ENCODE data around the gene ATF7.
"Not testable (repeated sequence)": the region's sequence is repeated elsewhere in the genome, so short reads cannot be mapped to it uniquely, and the experiment has no call there.

Gene ATF7

DNA sequence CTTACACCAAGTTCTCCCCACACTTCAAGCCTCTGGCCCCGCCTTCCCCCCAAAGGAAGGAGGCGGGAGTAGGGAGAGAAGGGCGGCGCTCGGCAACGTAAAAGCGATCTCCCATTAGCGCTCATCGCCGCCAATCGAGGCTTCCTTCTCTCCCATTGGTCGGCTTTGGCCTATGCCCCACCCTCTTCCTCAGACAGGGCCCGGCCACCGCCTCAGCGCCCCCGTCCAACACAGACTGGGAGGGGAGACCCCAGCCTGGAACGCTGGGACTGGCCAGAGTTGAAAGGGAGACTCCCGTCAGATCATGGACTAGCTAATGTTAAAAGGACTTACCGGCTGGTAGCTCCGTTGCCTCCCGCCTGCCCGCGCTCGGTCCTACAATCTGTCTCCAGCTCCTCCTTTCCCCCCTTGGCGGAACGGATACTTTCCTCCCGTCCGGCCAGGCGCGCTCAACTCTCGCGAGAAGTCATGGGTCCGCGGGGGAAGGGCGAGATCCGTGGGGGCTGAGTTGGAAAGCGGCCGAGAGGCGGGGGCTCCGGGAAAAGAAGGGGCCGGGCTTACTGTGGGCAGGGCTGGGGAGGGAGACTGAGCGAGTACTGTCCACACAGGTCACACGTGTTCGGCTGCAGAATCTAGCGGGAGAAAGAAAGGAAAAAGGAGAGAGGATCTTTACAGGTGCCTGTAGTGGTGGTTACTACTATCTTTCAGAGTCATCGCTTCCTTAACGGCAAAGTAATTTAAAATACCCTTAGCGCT, at the start of gene ATF7:
TSS of gene ATF7 (minus strand) at position 437 of the 756 bp plus-strand sequence. CDS start 25,382 bp downstream, outside the sequence.
- DNase-seq = peak; percentile 94 to 98

DNA sequence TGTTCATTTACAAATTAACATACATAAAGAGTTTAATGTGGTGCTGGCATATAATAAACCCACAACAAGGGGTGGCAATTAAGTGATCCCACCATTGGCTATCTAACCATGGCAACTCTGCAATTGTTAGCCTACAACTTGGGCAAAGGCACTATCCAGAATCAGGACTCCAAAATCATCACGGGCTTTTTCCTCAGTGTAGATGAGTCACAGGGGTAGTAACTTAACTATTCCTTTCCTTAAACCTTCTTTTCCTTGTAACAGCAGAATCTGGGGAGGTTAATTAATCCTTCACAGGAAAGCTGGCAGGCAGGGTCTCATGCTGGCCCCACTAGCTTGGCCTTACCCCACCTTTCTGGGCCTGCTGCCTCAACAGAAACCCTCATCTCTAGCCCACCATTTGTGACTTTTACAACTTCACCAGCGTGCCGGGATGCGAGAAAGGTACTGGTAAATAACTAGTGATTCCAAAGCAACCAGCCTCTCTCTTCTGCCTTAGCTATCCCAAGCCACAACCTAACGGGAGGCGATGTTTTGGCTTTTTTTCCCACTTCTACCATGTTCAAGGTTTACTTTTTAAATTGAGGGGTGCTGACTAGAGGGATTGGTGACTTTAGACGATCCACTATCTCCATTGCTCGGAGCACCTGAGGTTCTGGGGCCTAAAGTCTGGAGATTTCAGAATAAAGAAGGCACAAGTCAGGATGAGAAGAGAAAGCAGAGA, 49.0 kb upstream of the ATF7 start:
- no peak for DNase-seq

DNA sequence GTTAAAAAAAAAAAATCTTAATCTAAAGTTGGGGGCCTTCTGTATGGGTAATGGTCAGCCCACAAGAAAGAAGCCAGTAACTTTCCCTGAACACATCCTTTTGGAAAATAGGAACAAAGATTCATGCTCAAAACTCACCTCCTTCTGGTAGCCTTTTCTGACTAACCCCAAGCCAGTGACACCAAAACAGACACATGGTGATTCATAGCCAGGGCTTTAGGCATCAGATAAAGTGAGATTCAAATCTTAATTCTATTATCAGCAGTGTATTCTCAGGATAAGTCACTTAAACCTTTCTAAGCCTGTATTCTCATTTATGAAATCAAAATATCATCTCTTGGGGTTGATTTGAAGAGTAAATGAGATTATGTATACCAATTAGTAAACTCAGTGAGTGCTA, 44.8 kb upstream of the ATF7 start:
- DNase-seq = no peak

DNA sequence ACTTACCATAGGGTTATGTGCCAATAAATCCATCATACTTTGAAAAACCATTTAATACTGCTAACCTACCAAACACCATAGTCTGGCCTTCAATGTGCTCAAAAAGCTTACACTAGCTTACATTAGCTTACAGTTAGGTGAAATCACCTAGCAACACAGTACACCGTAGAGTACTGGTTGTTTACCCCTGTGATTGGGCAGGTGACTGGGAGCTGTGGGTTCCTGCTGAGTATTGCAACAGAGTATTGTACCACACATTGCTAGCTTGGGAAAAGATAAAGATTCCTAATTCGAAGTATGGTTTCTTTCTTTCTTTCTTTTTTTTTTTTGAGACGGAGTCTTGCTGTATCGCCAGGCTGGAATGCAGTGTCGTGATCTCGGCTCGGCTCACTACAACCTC, 44.1 kb upstream of the ATF7 start:
- no peak for DNase-seq

DNA sequence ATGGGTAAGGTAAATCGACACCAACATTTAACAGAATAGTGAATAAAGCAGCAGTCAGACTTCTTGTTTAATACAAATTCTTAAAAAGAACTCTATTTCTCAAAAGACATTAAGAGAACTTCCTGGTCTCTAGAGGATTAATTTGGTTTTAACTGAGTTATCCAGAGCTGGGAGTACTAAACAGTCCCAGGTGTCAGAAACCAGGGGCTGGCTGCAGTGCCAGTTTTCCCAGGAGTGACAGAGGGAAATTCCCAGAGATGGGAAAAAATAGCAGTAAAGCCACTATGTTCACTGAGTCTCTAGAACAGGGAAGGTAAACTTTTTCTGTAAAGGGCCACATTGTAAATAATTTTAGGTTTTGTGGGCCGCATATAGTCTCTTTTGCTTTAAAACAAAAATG, 40.9 kb upstream of the ATF7 start:
- DNase-seq = no peak

DNA sequence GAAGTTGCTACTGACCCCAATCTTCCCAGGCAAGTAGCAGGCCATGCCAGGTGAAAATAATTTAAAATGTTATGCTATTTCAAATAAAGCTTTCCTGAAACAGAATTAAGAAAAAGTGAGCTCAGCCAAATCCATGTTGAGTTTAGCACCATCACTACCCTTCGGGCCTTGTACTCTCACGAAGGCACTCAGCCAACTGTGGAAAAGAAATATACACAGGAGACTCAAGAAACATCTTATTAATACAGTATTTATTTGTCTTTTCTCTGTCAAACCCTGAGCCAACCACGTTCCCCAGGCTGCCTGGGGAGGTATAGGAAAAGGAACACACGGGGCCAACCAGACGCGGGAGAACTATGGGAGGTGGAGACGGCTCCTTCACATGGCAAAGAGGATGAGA, 38.8 kb upstream of the ATF7 start:
- no peak for DNase-seq

DNA sequence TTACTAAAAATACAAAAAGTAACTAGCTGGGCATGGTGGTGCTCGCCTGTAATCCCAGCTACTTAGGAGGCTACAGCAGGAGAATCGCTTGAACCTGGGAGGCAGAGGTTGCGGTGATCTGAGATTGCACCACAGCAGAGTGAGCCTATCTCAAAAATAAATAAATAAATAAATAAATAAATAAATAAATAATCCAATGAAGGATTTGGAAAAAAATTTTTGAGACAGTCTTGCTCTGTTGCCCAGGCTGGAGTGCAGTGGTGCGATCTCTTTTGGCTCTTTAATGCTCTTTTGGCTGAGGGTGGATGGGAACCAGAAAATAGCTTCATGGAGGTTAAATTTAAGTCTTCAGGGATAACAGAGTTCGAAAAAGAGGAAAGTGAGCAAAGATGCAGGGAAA, 38.0 kb upstream of the ATF7 start:
- no peak for DNase-seq

DNA sequence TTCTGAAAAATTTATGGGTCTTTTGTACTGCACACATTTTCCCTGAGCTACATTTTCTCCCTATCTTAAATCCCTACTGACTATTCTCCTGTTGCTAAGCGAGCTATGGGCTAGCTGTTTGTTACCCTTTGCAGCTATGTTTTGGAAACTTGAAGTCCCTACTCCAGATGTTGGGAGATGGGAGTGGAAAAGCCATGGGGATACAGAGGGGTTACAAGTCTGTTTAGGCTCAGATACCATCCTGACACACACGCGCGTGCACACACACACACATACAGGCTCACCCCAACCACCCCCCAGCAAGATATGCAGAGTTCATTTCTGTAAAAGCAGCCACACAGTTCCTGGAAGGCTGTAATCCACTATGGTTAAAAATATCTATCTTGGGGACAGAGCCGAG, 33.9 kb upstream of the ATF7 start:
- DNase-seq = no peak

DNA sequence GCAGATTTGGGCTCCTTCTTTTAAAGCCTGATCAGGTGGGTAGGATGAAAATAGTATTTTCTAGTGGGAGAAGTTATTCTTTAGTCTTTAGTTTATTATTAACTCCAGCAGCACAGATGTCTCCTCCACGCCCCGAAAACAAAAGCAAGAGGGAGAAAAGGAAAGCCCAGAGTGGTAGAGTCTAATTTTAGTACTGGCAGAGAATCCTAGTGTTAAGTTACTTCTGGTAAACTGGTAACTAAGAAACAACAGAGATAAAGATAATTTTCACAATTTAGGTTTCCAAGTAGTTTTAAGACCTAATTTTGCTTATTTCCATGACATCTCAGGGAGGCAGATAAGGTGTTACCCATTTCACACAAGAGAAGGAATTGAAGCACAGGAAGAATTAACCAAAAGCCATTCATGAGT, 33.4 kb upstream of the ATF7 start:
- no peak for DNase-seq

DNA sequence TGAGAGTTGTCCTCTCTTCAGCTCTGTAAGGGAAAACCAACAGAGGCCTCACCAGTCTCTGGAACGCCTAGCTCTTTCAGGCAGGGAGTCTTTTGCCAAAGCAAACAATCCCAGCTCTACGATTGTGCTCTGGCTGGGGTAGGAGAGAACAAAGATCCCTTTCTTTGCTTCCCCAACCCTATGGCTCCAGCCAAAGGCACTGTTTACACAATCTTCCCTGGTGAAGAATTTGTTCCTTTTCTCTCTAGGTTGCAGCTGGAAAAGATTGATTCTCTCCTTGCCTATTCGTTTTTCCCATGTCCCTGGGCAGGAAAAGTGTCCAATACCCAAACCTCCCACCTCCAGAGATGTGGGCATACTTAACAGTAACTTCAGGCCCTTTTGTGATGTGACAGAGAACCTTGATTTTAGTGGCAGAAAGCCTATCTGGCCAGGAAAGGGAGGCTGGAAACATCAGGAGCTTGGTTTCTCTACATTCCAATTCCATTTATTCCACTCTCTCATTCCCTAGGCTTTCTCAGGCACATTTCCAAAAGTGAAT, 32.9 kb upstream of the ATF7 start:
- no peak for DNase-seq

DNA sequence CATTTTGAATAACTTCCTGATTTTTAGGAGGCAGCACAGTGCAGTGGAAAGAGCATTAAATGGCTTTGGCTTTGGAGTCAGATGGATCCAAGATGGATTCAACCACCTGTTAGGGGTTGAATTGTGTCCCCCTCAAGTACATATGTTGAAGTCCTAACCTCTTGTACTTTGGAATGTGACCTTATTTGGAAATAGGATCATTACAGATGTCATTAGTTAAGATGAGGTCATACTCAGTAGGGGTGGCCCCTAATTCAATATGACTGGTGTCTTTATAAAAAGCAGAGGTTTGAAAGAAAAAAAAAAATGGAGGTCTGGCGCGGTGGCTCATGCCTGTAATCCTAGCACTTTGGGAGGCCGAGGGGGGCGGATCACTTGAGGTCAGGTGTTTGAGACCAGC, 30.9 kb upstream of the ATF7 start:
- no peak for DNase-seq

DNA sequence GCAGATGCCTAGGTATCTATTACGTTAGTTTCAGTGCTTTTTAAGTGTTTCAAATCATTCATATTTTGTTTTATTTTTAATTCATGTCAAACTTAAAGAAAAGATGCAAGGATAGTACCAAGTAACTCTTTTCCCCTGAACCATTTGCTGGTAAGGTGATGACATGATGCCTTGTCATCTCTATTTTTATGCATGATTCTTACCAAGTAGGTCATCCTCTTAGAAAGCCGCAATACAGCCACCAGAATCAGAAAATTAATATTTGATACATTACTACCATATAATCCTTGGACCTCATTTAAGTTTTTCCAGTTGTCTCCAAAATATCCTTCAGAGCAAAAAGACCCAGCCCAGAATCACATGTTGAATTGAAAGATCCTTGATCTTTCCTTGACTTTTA, 27.4 kb upstream of the ATF7 start:
- no peak for DNase-seq

DNA sequence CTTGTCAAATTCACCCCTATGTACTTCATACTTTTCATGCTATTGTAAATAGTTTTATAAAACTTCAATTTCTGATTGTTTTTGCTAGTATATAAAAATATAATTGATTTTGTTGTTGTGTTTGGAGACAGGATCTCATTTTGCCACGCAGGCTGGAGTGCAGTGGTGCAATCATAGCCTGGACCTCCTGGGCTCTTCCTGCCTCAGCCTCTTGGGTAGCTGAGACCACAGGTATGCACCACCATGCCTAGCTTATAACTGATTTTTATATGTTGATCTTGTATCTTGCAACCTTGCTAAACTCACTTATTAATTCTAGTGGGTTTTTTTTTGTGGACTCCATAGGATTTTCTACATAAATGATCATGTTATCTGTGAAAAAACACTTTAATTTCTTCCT, 26.2 kb upstream of the ATF7 start:
- no peak for DNase-seq

DNA sequence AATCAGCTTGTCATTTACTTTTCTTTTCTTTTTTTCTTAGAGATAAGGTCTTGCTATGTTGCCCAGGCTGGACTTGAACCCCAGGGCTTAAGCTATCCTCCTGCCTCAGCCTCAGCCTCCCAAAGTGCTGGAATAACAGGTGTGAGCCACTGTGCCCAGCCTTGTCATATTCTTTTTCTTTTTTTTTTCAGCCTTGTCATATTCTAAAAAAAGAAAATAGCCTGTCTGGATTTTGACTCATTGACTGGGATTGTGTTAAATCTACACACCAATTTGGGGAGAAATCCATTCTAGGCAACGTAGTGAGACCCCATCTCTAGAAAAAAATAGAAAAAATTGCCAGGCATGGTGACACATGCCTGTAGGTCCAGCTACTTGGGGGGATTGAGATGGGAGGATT, 25.6 kb upstream of the ATF7 start:
- no peak for DNase-seq

DNA sequence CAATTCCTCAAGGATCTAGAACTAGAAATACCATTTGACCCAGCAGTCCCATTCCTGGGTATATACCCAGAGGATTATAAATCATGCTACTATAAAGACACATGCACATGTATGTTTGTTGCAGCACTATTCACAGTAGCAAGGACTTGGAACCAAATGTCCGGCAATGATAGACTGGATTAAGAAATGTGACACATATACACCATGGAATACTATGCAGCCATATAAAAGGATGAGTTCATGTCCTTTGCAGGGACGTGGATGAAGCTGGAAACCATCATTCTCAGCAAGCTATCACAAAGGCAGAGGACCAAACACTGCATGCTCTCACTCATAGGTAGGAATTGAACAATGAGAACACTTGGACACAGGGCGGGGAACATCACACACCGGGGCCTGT, 20.1 kb upstream of the ATF7 start:
- DNase-seq = not testable (repeated sequence)

DNA sequence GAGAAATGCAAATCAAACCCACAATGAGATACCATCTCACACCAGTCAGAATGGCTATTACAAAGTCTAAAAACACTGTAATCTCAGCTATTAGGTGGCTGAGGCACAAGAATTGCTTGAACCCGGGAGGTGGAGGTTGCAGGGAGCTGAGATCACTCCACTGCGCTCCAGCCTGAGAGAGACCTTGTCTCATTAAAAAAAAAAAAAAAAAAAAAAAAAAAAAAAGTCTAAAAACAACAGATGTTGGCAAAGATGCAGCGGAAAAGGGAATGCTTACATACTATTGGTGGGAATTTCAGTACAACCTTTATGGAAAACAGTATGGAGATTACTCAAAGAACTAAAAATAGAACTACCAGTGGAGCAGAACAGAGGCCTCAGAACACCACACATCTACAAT, 19.0 kb upstream of the ATF7 start:
- DNase-seq = no peak

DNA sequence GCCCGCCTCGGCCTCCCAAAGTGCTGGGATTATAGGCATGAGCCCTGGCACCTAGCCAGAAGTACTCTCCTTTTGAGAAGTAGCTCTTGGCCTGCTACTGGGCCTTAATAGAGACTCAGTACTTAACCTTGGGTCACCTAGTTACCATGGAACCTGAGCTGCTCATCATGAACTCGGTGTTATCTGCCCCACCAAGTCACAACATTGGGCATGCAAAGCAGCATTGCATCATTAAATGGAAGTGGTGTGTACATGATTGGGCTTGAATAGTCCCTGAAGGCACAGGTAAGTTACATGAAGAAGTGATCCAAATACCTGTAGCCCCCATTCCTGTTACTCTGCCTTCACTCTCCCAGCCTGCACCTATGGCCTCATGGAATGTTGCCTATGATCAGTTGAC, 18.0 kb upstream of the ATF7 start:
- no peak for DNase-seq

DNA sequence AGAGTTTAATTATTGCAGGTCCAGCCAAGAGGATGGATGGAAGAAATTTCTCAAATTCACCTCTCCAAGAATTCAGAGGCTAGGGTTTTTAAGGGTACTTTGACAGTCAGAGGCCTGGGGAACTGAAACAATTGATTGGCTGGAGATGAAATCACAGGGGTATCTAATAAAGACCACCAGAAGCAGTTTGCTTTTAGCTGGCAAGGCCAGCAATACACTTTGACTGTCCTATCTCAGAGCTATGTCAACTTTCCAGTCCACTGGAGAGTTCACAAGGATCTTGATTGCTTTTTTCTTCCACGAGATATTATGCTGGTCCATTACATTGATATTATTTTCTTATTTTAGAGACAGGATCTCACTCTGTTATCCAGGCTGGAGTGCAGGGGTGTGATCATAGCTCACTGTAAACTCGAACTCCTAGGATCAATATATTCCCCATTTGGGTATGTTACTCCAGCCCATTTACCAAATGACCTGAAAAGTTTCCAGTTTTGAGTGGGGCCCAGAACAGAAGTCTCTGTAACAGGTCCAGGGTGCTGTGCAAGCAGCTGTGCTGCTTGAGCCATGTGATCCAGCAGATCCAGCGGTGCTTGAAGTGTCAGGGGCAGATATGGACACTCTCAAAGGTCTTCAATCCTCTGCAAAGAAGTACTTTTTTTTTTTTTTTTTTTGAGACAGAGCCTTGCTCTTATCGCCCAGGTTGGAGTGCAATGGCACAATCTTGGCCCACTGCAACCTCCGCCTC, 17.2 kb upstream of the ATF7 start:
- DNase-seq = no peak

DNA sequence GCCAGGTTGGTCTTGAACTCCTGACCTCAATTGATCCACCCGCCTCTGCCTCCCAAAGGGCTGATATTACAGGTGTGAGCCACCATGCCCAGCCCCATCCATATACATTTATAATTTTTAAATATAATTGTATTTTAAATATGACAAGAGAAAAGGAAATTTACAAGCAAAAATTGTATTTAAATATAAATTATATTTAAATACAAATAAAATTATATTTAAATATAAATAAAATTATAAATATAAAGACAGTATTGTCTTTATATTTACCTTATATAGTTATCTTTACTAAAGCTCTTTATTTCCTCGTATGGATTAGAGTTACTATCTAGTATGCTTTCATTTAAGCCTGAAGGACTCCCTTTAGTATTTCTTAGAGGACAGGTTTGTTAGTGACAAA, 11.9 kb upstream of the ATF7 start:
- no peak for DNase-seq

DNA sequence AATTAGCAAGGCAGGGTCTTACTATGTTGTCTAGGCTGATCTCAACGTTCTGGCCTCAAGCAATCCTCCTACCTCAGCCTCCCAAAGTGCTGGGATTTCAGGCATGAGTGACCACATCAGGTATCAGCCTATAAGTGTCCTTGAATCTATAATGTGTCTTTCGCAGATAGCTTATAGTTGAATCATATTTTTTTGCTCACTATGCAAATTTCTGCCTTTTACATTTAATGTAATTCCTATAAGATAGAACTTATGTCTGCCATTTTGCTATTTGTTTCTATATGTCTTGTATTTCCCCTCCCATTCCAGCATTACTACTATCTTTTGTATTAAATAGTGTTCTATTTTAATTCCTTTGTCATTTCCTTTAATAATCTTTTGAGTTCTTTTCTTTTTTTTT, 10.5 kb upstream of the ATF7 start:
- no peak for DNase-seq

DNA sequence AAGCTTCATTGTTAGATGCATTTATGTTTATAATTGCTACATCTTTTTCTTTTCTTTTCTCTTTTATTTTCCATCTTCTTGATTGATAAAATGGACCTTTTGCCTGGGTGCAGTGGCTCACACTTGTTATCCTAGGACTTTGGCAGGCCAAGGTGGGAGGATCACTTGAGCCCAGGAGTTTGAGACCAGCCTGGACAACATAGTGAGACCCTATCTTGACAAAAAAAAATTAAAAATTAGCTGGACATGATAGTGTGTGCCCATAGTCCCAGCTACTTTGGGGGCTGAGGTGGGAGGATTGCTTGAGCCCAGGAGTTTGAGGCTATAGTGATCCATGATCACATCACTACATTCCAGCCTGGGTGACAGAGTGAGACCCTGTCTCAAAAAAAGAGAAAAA, 9.5 kb upstream of the ATF7 start:
- not testable (repeated sequence) for DNase-seq

DNA sequence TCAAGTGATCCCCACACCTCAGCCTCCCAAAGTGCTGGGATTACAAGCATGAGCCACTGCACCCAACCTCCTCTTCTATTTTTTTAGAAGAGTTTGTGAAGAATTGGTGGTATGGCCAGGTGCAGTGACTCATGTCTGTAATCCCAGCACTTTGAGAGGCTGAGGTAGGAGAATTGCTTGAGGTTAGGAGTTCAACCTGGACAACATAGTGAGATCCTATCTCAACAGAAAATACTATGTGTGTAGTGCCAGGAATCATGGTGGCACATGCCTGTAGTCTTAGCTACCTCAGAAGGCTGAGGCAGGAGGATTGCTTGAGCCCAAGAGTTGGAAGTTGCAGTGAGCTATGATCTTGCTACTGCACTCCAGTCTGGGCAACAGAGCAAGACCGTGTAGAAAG, 5.5 kb upstream of the ATF7 start:
- DNase-seq = no peak

DNA sequence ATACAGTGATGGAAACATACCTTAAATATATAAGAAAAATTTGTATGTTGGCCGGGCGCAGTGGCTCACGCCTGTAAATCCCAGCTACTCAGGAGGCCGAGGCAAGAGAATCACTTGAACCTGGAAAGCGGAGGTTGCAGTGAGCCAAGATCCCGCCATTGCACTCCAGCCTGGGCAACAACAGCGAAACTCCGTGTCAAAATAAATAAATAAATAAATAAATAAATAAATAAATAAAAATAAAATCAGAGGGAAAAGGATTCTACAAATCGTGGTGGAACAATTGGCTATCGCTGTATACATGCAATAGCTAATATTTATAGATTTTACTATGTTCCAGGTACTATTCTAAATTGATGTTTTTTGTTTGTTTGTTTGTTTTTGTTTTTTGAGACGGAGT, 1.7 kb upstream of the ATF7 start:
- DNase-seq = no peak

DNA sequence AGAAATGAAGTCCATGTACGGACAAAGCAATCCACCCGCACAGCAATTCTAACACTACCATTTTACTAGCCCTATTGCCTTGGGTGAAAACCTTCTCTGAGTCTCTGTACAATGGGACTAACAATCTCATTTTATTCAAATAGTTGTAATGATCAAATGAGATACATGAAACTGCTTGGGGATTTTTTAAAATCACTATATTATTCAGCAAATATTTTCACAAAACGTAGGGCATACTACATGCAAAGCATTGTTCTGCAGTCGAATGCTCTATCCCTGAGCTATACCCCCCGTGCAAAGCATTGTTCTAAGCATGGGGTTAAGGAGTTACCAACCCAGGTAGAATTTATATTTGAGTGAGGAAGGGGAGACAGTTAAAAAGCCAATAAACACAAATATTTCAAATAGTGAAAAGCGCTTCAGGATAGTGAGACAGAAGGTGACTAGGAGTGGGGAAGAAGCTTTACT, 554 bp upstream of the ATF7 start:
- DNase-seq = no peak

Data from bone marrow (tissue), 2 donors.